GM21360 (cell line): ENCODE results near the gene SHMT1.
"Not testable (repeated sequence)": the region's sequence is repeated elsewhere in the genome, so short reads cannot be mapped to it uniquely, and the experiment has no call there.

Experiments
- ATAC-seq: cut with Tn5 transposase; IDR thresholded peaks from one replicate; pipeline ENCODE4 v1.9.1; 2021; ENCODE audit warnings: mild to moderate bottlenecking, moderate library complexity; ENCODE audit not compliant: unreplicated experiment

SHMT1 gene

DNA sequence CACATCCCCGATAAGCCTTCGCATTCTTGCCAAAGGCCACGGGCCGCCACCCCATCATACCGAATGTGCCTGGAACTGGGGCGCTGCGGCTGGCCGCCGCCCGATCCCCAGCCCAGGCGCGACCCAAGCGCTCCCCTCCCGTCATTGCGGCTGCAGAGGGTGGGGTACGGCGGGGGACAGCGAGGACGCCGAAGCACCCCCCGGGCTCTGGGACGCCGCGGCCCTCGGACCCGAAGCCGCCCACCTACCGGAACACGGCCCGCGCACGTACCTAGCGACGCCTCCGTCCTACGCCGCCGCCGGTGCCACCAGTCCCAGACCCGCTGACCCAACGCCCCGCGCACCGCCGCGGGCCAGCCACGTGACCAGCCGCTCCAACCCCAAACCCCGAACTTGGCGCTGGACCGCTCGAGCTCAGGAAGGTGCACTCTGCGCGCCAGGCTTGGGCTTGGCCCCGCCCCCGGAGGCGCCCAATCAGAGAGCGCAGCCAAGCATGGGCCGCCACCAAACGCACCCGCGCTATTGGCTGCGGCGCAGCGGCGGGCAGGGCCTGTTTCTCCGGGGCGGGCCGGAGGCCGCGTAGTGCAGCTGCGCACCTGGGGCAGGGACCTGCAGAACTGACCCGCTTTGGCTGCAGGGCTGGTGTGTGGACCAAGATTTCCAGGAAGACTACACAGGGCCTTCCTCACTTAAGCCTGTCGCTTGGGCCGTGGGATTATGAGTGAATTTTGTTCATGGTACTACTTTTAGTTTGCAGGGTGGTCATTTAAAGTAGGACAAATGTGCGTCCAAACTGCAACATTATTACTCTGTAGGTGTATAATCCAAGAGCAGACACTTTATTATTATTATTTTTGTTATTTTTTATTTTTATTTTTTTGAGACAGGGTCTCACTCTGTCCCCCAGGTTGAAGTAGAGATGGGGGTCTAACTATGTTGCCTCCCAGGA lies at the start of gene SHMT1:
Gene SHMT1 (minus strand): TSS at position 450 of the 949 bp plus-strand sequence. CDS start 7,569 bp downstream, outside the sequence.
- peak; percentile 95 for ATAC-seq

DNA sequence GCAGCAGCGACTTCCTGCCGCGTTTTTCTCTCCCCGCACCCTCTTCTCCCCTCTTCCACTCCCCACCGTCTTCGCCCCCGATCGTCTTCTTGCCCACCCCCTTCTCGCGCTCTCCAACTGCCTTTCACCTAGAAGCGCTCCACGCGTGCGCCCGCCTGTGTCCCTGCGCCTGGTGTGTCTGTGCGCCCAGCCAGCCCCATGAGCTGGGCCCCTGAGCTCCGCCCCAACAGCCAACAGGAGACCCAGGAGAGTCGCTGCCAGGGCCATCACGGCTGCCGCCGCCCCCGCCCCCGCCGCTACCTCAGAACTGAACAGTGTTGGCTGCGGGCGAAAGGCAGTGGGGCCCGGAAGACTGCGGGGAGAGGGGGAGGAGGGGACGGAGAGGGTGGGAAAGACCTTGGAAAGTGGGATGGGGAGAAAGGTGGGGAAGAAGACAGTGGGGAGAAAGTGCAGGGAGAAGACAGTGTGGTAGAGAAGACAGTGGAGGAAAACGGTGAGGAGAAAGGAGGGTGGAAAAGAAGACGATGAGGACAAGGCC lies 48.7 kb upstream of the SHMT1 start:
- peak; percentile 72 for ATAC-seq

DNA sequence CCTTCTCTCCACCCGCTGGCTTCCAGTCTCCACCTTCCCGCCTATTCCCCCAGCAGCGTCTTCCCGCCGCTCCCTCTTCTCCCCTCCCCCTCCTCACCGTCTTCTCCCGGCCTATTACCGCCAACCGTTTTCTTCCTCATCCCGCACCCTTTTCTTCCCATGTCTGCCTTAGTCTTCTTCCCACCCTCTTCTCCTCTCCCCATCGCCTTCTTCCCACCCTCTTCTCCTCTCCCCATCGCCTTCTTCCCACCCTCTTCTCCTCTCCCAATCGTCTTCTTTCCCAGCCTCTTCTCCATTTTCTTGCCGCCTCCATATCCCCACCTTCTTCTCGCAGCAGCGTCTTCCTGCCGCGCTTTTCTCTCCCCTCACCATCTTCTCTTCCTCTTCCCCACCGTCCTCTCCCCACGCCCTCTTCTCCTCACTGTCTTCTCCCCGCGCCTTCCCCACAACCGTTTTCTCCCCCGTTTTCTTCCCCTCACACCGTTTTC lies 48.1 kb upstream of the SHMT1 start:
- ATAC-seq = not testable (repeated sequence)

DNA sequence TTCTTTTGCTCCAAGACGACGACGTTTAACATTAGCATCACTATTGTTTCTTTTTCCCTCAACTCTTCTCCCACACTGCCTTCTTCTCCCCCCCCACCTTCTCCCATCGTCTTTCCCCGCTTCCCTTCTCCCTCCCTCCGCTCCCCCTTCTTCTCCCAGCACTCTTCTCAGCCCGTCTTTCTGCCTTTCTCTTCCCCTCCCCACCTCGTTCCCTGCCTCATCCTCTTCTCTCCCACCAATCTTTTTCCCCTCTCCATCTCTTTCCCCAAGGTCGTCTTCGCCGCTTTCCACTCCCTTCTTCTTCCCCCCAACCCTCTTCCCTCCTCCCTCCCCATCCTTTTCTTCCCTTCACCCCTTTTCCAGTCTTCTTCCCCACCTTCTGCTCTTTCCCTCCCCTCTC lies 47.4 kb upstream of the SHMT1 start:
- ATAC-seq = not testable (repeated sequence)

DNA sequence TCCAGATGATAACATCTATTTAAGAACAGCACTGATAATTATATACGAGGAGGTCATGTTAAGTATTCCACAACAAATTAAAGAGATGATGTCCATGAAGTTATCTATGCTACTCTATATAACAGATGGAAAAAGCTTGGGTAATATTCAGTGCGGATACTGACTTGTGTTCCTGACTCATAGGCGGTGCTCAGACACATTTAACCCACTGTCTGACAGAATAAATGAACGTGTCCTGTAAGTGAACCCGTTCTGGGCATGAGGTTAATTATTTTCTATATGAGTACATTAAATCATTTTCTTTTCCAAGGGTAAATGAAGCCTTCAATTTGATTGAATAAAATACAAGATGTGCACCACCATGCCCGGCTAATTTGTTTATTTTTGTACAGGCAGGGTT lies 46.0 kb upstream of the SHMT1 start:
- ATAC-seq = not testable (repeated sequence)

DNA sequence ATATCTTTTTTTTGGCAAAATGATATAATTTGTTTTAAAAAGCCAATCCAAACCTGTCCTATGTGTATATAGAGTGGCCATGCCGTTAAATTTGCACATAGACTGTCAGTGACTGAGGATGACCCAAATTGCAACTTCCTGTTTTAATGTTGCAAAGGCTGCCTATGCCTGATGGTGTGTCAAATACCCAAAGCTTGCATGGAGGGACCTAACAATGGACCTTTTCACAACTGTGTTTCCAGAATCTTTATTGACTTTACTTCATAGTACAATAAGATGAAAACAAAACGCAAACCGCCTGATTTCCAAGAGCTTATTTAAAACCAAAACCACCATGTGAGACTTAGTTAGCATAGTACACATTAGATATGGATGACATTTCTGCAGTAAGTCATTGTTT lies 45.6 kb upstream of the SHMT1 start:
- ATAC-seq = not testable (repeated sequence)

DNA sequence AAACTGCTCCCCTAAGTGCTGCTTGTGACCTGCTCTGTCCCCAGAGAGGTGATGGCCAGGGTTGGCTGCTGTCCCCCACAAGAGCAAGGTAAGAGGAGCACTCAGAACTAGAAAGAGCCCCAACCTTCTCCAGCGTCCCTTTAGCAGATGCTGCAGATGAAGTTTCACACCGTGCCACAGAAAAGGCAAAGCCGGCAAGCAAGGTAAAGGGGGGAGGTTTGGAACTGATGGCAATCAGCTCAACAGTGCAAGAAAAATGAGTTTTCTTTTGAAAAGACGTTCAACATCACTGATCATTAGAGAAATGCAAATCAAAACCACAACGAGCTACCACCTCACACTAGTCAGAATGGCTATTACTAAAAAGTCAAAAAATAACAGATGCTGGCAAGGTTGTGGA lies 40.3 kb upstream of the SHMT1 start:
- ATAC-seq = peak; percentile 87

DNA sequence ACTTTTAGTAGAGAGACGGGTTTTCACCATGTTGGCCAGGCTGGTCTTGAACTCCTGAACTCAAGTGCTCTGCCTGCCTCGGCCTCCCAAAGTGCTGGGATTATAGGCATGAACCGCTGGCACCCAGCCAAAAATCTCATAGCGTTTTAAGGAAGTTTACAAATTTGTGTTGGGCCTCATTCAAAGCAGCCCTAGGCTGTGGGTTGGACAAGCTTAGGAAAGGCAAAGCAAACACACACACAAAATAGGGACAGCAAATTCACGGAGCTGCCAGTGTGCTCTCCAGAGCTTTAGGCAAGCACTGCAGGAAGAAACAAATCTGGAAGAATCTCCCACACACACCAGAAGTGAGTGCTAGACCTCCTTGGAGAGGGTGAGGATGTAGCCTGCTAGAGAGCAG lies 39.8 kb upstream of the SHMT1 start:
- not testable (repeated sequence) for ATAC-seq

DNA sequence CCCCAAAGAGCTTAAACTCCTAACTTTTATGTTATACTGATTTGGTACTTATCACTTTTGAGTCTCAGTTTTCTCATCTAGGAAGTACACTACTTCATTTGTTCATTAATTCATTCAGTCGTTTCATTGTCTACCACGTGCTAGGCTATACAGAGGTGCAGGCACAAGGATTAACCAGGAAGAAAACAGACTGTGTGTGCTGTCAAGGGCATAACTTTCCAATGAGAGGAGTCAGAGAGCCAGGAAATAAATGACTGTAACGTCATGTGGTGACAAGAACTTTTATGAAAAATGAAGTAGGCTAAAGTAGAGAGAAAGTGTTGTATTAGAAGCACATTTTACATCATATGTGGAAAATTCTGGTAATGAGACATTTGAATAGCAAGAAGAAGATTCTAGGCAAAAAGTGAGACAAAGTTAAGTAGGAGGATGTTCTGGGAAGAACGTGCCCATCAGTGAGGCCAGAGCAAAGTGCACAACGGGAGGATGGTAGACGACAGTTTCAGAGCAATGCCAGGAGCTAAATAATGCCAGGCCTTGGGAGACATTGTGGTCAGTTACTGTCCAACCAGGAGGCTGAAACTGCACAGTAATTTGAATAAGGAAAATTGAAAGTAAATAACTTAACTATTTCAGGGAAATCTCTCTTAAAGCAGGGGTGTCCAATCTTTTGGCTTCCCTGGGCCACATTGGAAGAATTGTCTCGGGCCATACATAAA lies 38.7 kb upstream of the SHMT1 start:
- not testable (repeated sequence) for ATAC-seq

DNA sequence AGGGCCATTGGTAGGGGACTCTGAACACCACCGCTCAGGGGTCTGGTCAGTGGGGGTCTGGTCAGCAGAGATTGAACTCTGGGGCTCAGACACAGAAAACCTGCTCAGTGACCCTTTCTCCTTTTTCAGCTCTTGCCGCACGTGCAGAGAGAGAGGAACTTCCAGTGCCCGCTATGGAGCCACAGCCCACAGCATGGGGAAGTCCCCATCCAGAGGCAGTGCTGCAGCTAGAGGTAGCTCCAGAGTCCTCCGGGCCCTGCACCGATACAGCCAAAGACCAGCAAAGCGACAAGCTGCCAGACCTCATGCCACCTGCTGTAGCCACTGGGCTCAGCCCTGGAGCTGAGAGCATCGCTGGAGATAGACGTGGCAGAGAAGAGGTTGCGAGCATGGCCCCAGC lies 25.4 kb upstream of the SHMT1 start:
- ATAC-seq = not testable (repeated sequence)

DNA sequence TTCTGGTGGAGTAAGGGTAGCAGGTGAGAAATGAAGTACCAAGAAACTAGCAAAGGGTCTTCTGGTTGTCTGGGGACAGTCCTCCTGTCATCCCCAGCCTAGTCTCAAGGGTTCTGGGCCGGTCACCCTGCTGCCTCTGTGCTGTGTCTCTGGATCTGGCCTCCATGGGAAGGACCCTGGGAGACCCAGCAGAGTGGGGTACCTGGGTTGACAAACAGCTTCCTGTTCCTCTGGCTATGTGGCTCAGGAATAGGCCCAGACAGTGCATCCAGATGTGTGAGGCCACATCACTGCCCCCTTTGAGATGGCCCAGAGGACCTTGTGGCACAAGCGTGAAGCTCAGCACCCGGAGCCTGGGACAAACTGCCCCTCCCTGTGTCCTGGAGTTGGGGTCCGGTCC lies 24.9 kb upstream of the SHMT1 start:
- not testable (repeated sequence) for ATAC-seq

DNA sequence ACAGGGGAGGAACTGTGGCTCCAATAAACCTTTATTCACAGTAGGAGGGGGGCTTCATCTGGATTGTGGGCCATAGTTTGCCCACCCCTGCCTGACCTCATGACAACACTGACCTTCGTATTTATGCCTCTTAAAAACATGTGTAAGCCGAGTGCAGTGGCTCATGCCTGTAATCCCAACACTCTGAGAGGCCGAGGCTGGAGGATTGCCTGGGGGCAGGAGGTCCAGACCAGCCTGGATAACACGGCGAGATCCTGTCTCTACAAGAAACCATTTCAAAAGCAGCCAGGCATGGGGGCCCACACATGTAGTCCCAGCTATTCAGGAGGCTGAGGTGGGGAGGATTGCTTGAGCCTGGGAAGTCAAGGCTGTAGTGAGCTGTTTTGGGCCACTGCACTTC lies 24.2 kb upstream of the SHMT1 start:
- not testable (repeated sequence) for ATAC-seq

DNA sequence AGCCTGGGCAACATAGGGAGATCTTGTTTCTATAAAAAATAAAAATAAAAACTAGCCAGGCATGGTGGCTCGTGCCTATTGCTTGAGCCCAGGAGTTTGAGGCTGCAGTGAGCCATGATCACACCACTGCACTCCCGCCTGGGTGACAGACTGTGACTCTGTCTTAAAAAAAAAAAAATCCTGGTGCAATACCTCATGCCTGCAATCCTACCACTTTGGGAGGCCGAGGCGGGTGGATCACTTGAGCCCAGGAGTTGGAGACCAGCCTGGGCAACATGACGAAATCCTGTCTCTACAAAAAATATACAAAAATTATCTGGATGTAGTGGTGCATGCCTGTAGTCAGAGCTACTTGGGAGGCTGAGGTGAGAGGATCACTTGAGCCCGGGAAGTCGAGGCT lies 20.9 kb upstream of the SHMT1 start:
- not testable (repeated sequence) for ATAC-seq

DNA sequence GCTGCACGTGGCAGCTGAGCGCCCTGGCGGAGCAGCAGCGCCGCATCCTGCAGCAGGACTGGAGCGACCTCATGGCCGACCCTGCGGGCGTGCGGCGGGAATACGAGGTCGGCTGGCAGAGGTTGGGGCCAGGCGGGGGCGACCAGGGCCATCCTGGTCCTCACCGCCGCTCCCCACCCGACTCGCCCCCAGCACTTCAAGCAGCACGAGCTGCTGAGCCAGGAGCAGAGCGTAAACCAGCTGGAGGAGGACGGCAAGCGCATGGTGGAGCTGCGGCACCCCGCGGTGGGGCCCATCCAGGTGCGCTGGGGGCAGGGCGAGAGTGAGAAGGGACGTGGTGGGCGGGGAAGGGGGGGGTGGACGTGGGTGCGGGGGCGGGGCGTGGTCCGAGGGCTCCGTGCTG lies 19.7 kb upstream of the SHMT1 start:
- not testable (repeated sequence) for ATAC-seq

DNA sequence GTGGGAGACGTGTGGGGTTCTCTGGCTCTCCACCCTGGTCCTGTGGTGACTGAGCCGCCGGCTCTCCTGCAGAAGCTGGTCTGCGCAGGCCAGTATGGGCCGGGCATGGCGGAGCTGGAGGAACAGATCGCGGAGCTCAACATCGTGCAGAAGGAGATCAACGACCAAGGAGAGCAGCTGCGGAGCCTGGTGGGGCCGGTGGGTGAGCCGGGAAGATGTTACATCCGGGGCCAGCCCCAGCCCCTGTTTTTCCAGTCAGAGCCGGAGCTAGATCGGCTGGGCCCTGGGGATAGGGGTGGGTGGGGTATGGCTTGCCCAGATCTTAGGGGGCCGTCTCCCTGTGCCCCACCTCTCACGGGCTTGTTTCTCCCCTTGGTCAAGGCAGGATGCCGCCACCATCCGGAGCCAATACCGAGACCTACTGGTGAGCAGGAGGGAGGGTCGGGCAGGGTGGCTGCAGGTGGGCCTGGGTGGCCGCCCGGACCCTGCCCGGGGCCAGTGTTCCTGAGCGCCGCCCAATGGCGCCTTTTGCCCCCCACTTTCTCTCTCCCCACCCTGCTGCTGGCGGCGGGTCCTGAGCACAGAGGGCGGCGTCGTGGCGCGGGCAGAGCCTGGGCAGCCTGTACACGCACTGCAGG lies 19.2 kb upstream of the SHMT1 start:
- no peak for ATAC-seq

DNA sequence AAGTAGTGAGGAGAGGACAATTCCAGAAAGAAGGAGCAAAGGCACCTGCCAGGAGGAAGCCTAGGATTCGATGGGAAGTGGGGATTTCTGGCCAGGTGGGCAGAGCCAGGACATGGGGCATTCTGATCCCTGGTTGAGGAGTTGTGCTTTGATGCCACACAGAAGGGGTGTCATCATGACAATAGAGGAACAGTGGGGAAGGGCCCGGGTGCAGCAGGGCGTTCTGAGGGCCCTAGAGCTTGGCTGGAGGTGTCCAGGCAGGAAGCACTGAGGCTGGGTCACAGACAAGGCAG lies 18.5 kb upstream of the SHMT1 start:
- ATAC-seq = no peak

DNA sequence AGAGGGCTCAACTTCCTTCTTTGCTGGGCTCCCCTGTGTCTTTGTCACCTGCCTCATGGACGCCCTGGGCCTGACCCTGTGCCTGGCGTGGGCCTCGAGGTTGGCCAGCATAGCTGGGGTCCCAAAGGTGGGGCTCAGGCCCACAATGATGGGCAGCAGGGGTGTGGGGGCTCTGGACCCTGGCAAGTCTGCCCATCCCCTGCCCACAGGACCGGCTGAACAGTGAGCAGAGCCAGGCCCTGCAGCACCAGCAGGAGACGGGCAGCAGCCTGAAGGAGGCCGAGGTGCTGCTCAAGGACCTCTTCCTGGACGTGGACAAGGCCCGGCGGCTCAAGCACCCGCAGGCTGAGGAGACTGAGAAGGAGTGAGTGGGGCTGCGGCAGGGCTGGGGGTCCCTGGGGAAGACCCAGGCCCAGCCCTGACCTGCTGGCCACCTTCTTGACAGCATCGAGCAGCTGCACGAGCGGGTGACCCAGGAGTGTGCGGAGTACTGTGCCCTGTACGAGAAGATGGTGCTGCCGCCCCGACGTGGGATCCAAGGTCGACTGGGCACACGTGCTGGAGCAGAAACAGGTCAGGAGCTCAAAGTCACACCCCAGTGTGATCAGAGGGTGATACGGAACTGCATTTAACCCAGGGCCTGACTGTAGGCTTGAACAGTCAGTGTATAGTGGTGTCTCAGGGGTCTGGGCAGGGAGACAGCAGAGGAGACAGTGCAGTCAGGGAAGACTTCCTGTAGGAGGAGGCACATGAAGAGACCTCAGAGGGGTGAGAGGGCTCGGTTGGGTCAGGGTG lies 18.0 kb upstream of the SHMT1 start:
- no peak for ATAC-seq

DNA sequence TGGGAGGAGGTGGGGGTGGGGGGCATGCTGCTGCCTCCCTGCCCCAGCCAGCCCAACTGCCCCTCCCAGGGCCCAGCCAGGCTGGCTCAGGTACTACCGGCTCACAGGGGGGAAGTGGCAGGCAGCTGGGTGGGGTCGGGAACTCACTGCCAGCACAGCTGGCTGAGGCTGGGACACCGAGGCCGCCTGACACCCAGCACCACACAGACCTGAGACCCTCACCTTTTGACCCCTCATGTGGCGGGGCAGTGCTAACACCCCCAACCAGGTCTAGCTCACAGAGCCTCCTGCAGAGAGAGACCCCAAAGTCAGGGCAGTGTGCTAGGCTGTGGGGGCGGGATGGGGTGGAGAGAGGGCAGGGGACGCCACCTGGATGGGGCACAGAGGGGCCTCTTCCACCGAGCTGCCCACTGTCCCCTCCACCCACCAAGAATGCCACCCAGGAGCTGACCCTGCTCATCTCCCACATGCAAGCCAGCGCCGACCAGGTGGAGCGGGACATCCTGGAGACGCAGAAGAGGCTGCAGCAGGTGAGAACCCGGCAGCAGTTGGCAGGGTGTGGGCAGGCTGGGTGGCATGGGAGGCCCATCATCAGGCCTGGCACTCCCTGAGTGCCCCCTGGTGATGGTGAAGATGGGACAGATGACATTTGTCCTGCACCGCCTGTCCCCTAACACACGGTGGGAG lies 17.3 kb upstream of the SHMT1 start:
- ATAC-seq = no peak

DNA sequence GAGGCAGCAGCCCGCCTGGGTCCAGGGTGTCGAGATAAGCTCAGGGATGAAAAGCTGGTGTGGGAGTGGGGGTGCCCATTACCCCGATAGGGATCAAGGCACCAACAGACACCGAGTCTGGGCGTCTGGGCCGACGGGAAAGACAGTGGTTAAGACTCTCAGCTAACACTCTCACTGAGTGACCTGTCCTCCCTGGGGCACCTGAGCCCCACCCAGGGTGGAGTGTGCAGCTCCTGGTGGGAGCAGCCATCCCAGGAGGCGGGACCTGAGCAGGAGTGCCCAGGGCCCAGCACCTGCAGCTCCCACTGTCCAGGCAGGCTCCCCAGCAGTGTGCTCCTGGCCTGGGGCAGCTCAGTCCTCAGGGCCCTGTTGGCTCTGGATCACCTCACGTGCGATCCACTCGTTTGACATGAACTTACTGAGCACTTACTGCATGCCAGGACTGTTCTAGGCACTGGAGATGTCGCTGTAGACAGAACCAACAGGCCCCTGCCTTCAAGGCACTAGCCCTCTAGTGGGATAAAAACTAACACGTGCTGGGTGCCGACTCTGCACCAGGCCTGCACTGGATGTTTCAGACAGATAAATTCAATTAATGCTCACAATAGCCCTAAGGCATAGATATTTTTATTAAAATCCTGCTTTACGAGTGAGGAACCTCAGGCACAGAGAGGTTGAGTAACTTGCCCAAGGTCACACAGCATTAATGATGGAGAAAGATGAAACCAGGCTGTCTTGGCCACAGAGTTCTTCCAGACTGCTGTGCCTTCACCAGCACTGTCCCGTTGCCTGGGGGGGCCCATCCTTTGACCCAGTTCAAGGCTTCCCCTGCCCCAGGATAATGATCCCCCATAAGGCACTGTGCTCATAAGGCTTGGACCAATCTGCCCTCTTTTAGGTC lies 16.1 kb upstream of the SHMT1 start:
- no peak for ATAC-seq
